ENCODE measurements around the gene NLN.
A peak's percentile ranks its signal among the peaks of the same experiment; 100 is the strongest.
"Not testable (repeated sequence)": the region's sequence is repeated elsewhere in the genome, so short reads cannot be mapped to it uniquely, and the experiment has no call there.

The NLN gene

DNA sequence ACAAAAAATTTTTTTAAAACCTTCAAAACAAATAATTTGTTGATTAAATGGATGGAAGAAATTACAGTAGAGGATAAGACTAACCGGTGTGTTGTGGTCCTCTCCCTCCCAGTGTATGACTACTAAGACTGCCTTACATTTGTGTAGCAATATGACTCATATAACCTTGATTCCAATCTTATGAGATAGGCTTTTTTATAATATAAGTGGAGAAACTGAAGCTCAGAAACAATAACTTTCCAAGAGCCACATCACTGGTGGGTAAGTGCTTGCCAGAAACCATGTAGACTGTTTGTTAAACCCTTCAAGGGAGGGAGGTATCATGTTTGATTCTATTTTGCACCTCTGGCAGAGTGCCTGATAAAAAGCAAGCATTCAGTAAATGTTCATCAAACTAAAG, 47.5 kb downstream of the NLN start:
- peak; percentile 31 for DNase-seq
- Histone ChIP-seq H3K36me3 (ENCODE audit: control insufficient read depth in 1 of 2, insufficient read depth in 2 of 2, low read depth in 1 of 2, low read length in 2 of 2) (peaks cover 7 to 11% of the 10 kb centered on the region in 2 experiments), H3K18ac (ENCODE audit: low read depth in 1 of 2, low read length in 2 of 2) (no peak overlapping the region), H3K4me3 (ENCODE audit: insufficient read depth in 1 of 2, low read depth in 1 of 2, low read length in 2 of 2) (no peak overlapping the region), H3K14ac (ENCODE audit: low read length in 2 of 2) (no peak overlapping the region), H3K23ac (ENCODE audit: low read length in 2 of 2) (no peak overlapping the region), H2BK15ac (ENCODE audit: low read depth, poor library complexity, severe bottlenecking) (no peak overlapping the region), H3K4me1 (ENCODE audit: control insufficient read depth, insufficient read depth, low read depth, low read length) (no peaks in the 10 kb centered on the region), H3K4ac (ENCODE audit: low read depth in 1 of 2, low read length in 2 of 2) (no peak overlapping the region), H3K4me2 (ENCODE audit: low read length, poor library complexity, severe bottlenecking) (no peak overlapping the region), H2BK120ac (ENCODE audit: low read depth, low read length) (no peak overlapping the region), H2BK5ac (ENCODE audit: low read depth, low read length, poor library complexity, severe bottlenecking) (no peak overlapping the region), H4K8ac (ENCODE audit: low read length) (no peak overlapping the region), H2AK5ac (ENCODE audit: low read length, severe bottlenecking) (no peak overlapping the region), H3K9ac (ENCODE audit: low read length) (peak overlapping the region; percentile 53), H3K27ac (ENCODE audit: low read length, poor library complexity, severe bottlenecking) (peak overlapping the region; percentile 62), H4K91ac (ENCODE audit: low read length) (no peak overlapping the region), H3K79me1 (replicated peaks; ENCODE audit: low read length, poor library complexity, severe bottlenecking) (peaks cover 10% of the 10 kb centered on the region), H2BK12ac (ENCODE audit: low read length in 2 of 2) (no peak overlapping the region), H3K27me3 (ENCODE audit: control insufficient read depth in 1 of 2, insufficient read depth in 1 of 2, low read length in 2 of 2) (no peaks in the 10 kb centered on the region), H2AFZ (ENCODE audit: low read depth, low read length) (no peak overlapping the region), H3K9me3 (ENCODE audit: control insufficient read depth, low read length) (no peaks in the 10 kb centered on the region)
- WGBS: no CpG with 5 or more reads among the region's 1 CpG

DNA sequence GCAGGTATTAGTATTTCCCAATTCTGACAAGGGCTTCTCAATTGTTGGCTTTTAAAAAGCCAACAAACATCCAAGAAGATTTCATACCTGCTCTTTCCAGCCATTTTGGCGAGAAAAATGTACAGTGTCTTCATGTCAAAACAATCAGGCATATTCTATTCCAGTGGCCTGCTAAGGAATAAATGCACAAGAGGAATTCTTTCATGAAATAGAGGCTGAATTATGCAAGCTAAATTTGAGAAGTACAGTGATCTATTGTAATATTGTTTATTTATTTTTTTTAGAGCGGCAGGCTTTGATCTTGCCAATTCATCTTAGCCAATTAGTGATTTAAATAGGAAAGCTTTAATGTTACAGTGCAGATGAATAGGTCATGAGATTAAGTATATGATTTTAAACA, 49.3 kb downstream of the NLN start:
- Histone ChIP-seq H3K9ac (ENCODE audit: low read length) (no peak overlapping the region), H3K23ac (ENCODE audit: low read length in 2 of 2) (no peak overlapping the region), H2BK120ac (ENCODE audit: low read depth, low read length) (no peak overlapping the region), H3K14ac (ENCODE audit: low read length in 2 of 2) (no peak overlapping the region), H3K18ac (ENCODE audit: low read depth in 1 of 2, low read length in 2 of 2) (no peak overlapping the region), H3K4me2 (ENCODE audit: low read length, poor library complexity, severe bottlenecking) (no peak overlapping the region), H2AK5ac (ENCODE audit: low read length, severe bottlenecking) (no peak overlapping the region), H3K27me3 (ENCODE audit: control insufficient read depth in 1 of 2, insufficient read depth in 1 of 2, low read length in 2 of 2) (no peaks in the 10 kb centered on the region), H2AFZ (ENCODE audit: low read depth, low read length) (no peak overlapping the region), H3K36me3 (ENCODE audit: control insufficient read depth in 1 of 2, insufficient read depth in 2 of 2, low read depth in 1 of 2, low read length in 2 of 2) (peaks cover 7 to 8% of the 10 kb centered on the region in 2 experiments), H2BK12ac (ENCODE audit: low read length in 2 of 2) (no peak overlapping the region), H2BK5ac (ENCODE audit: low read depth, low read length, poor library complexity, severe bottlenecking) (no peak overlapping the region), H3K27ac (ENCODE audit: low read length, poor library complexity, severe bottlenecking) (no peak overlapping the region), H3K79me1 (replicated peaks; ENCODE audit: low read length, poor library complexity, severe bottlenecking) (peaks cover 13% of the 10 kb centered on the region), H3K4me3 (ENCODE audit: insufficient read depth in 1 of 2, low read depth in 1 of 2, low read length in 2 of 2) (no peak overlapping the region), H4K8ac (ENCODE audit: low read length) (no peak overlapping the region), H4K91ac (ENCODE audit: low read length) (no peak overlapping the region), H3K9me3 (ENCODE audit: control insufficient read depth, low read length) (no peaks in the 10 kb centered on the region), H2BK15ac (ENCODE audit: low read depth, poor library complexity, severe bottlenecking) (no peak overlapping the region), H3K4me1 (ENCODE audit: control insufficient read depth, insufficient read depth, low read depth, low read length) (peaks cover 6% of the 10 kb centered on the region), H3K4ac (ENCODE audit: low read depth in 1 of 2, low read length in 2 of 2) (no peak overlapping the region)
- WGBS: 100% methylated on average over 2 of the region's 2 CpGs
- DNase-seq: no peak

DNA sequence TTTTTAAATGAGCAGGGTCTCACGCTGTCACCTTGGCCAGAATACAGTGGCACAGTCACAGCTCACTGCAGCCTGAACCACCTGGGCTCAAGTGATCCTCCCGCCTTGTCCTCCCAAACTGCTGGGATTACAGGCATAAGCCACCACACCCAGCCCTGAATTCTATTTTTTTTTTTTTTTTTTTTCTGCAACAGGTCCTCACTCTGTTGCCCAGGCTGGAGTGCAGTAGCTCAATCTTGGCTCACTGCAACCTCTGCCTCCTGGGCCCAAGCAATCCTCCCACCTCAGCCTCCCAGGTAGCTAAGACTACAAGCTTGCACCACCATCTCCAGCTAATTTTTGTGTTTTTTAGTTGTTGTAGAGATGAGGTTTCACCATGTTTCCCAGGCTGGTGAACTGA, 51.0 kb downstream of the NLN start:
- DNase-seq; H3K9me3 ChIP-seq (ENCODE audit: control insufficient read depth, low read length); H3K27ac ChIP-seq (ENCODE audit: low read length, poor library complexity, severe bottlenecking); H2BK15ac ChIP-seq (ENCODE audit: low read depth, poor library complexity, severe bottlenecking); H3K4me3 ChIP-seq (ENCODE audit: insufficient read depth in 1 of 2, low read depth in 1 of 2, low read length in 2 of 2); H4K8ac ChIP-seq (ENCODE audit: low read length); H3K36me3 ChIP-seq (ENCODE audit: control insufficient read depth in 1 of 2, insufficient read depth in 2 of 2, low read depth in 1 of 2, low read length in 2 of 2); H3K27me3 ChIP-seq (ENCODE audit: control insufficient read depth in 1 of 2, insufficient read depth in 1 of 2, low read length in 2 of 2); H3K18ac ChIP-seq (ENCODE audit: low read depth in 1 of 2, low read length in 2 of 2); H3K23ac ChIP-seq (ENCODE audit: low read length in 2 of 2); H4K91ac ChIP-seq (ENCODE audit: low read length); H3K14ac ChIP-seq (ENCODE audit: low read length in 2 of 2); H3K9ac ChIP-seq (ENCODE audit: low read length); H2BK120ac ChIP-seq (ENCODE audit: low read depth, low read length); H3K4me1 ChIP-seq (ENCODE audit: control insufficient read depth, insufficient read depth, low read depth, low read length); H2AFZ ChIP-seq (ENCODE audit: low read depth, low read length); H2BK12ac ChIP-seq (ENCODE audit: low read length in 2 of 2); H2BK5ac ChIP-seq (ENCODE audit: low read depth, low read length, poor library complexity, severe bottlenecking); H3K4me2 ChIP-seq (ENCODE audit: low read length, poor library complexity, severe bottlenecking); H3K79me1 ChIP-seq (replicated peaks; ENCODE audit: low read length, poor library complexity, severe bottlenecking); H2AK5ac ChIP-seq (ENCODE audit: low read length, severe bottlenecking); H3K4ac ChIP-seq (ENCODE audit: low read depth in 1 of 2, low read length in 2 of 2): not testable (repeated sequence)
- 96% methylated on average over 2 of the region's 2 CpGs for WGBS

DNA sequence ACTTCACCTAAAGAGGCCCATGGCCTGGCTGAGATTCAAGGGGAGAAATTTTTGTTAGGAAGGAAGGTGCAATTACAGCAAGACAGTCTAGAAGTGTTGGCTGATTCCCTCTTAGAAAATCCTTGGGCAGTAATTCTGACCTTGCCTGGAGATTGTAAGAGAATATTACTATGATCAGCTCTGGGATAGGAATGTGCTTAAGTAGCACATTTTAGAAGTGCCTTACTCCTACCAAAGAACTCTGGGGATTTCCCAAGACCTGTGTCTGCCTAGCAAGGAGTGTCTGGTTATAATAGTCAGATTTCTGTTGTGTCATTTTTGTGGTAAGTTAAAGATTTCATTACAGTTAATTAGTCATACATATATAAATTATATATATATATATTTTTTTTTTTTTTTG, 52.3 kb downstream of the NLN start:
- Histone ChIP-seq H3K4me1 (ENCODE audit: control insufficient read depth, insufficient read depth, low read depth, low read length) (peaks cover 6% of the 10 kb centered on the region), H3K4me2 (ENCODE audit: low read length, poor library complexity, severe bottlenecking) (no peak overlapping the region), H2AFZ (ENCODE audit: low read depth, low read length) (no peak overlapping the region), H2BK15ac (ENCODE audit: low read depth, poor library complexity, severe bottlenecking) (no peak overlapping the region), H3K79me1 (replicated peaks; ENCODE audit: low read length, poor library complexity, severe bottlenecking) (peaks cover 15% of the 10 kb centered on the region), H4K8ac (ENCODE audit: low read length) (no peak overlapping the region), H3K9ac (ENCODE audit: low read length) (no peak overlapping the region), H3K9me3 (ENCODE audit: control insufficient read depth, low read length) (no peaks in the 10 kb centered on the region), H3K23ac (ENCODE audit: low read length in 2 of 2) (no peak overlapping the region), H3K14ac (ENCODE audit: low read length in 2 of 2) (no peak overlapping the region), H2BK120ac (ENCODE audit: low read depth, low read length) (no peak overlapping the region), H4K91ac (ENCODE audit: low read length) (no peak overlapping the region), H2BK5ac (ENCODE audit: low read depth, low read length, poor library complexity, severe bottlenecking) (no peak overlapping the region), H3K4ac (ENCODE audit: low read depth in 1 of 2, low read length in 2 of 2) (no peak overlapping the region), H3K18ac (ENCODE audit: low read depth in 1 of 2, low read length in 2 of 2) (no peak overlapping the region), H3K27ac (ENCODE audit: low read length, poor library complexity, severe bottlenecking) (peak overlapping the region; percentile 73), H3K4me3 (ENCODE audit: insufficient read depth in 1 of 2, low read depth in 1 of 2, low read length in 2 of 2) (no peak overlapping the region), H2AK5ac (ENCODE audit: low read length, severe bottlenecking) (no peak overlapping the region), H3K27me3 (ENCODE audit: control insufficient read depth in 1 of 2, insufficient read depth in 1 of 2, low read length in 2 of 2) (no peaks in the 10 kb centered on the region), H2BK12ac (ENCODE audit: low read length in 2 of 2) (no peak overlapping the region), H3K36me3 (ENCODE audit: control insufficient read depth in 1 of 2, insufficient read depth in 2 of 2, low read depth in 1 of 2, low read length in 2 of 2) (peaks cover 0 to under 1% of the 10 kb centered on the region in 2 experiments)
- peak; percentile 78 for DNase-seq
